Keratinocyte (primary cell): ENCODE results near the gene TMCC1. TPM values are rescaled to one million over a fixed set of nuclear protein-coding genes. Genes with fewer than 3 reads are reported as not detected.

Experiments
- DNase-seq: peaks from one replicate; pipeline ENCODE4 v3.0.0-alpha.2; 2011; ENCODE audit warnings: low read depth, missing footprints, low spot score
- FAIRE-seq: peaks from 2 replicates; lab custom pipeline; 2011; peaks lifted over from hg19 to GRCh38; lab: Jason Lieb, UNC
- H2AFZ ChIP-seq: 2 replicates; pipeline ENCODE4 v1.6.0; 2012; ENCODE audit warnings: low read length, control low read depth, inconsistent platforms; ENCODE audit not compliant: control insufficient read depth
- H3K27ac ChIP-seq: 2 replicates; pipeline ENCODE4 v1.5.1; 2011; ENCODE audit warnings: low read length; ENCODE audit not compliant: control insufficient read depth, insufficient read depth
- H3K27me3 ChIP-seq: 3 replicates; pipeline ENCODE4 v1.6.0; 2011; ENCODE audit warnings: low read length; ENCODE audit not compliant: control insufficient read depth, insufficient read depth; ENCODE audit errors: extremely low read depth
- H3K36me3 ChIP-seq, 2 experiments: 2 replicates in 1 of 2; 3 replicates in 1 of 2; pipeline ENCODE4 v1.5.1; 2011; ENCODE audit warnings: low read length in 2 of 2, mild to moderate bottlenecking in 1 of 2; ENCODE audit not compliant: control insufficient read depth in 2 of 2, insufficient read depth in 2 of 2; ENCODE audit errors: extremely low read depth in 1 of 2
- H3K4me1 ChIP-seq: 3 replicates; pipeline ENCODE4 v1.5.1; 2011; ENCODE audit warnings: low read length; ENCODE audit not compliant: control insufficient read depth, insufficient read depth; ENCODE audit errors: extremely low read depth
- H3K4me2 ChIP-seq: 3 replicates; pipeline ENCODE4 v1.6.0; 2011; ENCODE audit warnings: low read depth, low read length; ENCODE audit not compliant: control insufficient read depth, insufficient read depth; ENCODE audit errors: extremely low read depth
- H3K4me3 ChIP-seq, 3 experiments: fragments of 200-600 bp in 1 of 3; sonication (generic) in 1 of 3; 2 replicates in 2 of 3; 3 replicates in 1 of 3; pipeline ENCODE4 v1.5.1; 2011 to 2016; ENCODE audit warnings: low read length in 3 of 3, mild to moderate bottlenecking in 3 of 3, control low read depth in 2 of 3, inconsistent platforms in 1 of 3, low read depth in 1 of 3, mixed read lengths in 1 of 3, mixed run types in 1 of 3, moderate library complexity in 1 of 3; ENCODE audit not compliant: control insufficient read depth in 2 of 3, insufficient read depth in 2 of 3; ENCODE audit errors: extremely low read depth in 1 of 3
- H3K79me2 ChIP-seq: 2 replicates; pipeline ENCODE4 v1.6.0; 2012; ENCODE audit warnings: low read length; ENCODE audit not compliant: control insufficient read depth, insufficient read depth
- H3K9ac ChIP-seq: 3 replicates; pipeline ENCODE4 v1.6.0; 2011; ENCODE audit warnings: low read length; ENCODE audit not compliant: control insufficient read depth, insufficient read depth; ENCODE audit errors: extremely low read depth
- H3K9me1 ChIP-seq: 3 replicates; pipeline ENCODE4 v1.6.0; 2011; ENCODE audit warnings: low read length; ENCODE audit not compliant: control insufficient read depth, insufficient read depth; ENCODE audit errors: extremely low read depth
- H3K9me3 ChIP-seq: 2 replicates; pipeline ENCODE4 v1.5.1; 2012; ENCODE audit warnings: low read depth, low read length; ENCODE audit not compliant: control insufficient read depth
- H4K20me1 ChIP-seq: 3 replicates; pipeline ENCODE4 v1.6.0; 2011; ENCODE audit warnings: low read length; ENCODE audit not compliant: control insufficient read depth, insufficient read depth; ENCODE audit errors: extremely low read depth
- CTCF ChIP-seq, 3 experiments: IDR thresholded peaks in 1 of 3; conservative IDR thresholded peaks in 1 of 3; optimal IDR thresholded peaks in 1 of 3; 2 replicates in 2 of 3; 3 replicates in 1 of 3; pipeline versions ENCODE3 to v1.5.1; 2011; ENCODE audit warnings: low read length in 3 of 3, mild to moderate bottlenecking in 3 of 3, moderate library complexity in 2 of 3, control low read depth in 1 of 3, inconsistent platforms in 1 of 3; ENCODE audit not compliant: insufficient read depth in 2 of 3; ENCODE audit errors: extremely low read depth in 1 of 3
- EZH2 ChIP-seq: IDR thresholded peaks from one replicate; pipeline ENCODE4 v1.6.1; 2012; ENCODE audit warnings: inconsistent platforms, mild to moderate bottlenecking, low read length, moderate library complexity
- dilution Hi-C: fragments of 300-500 bp; cut with MboI; formaldehyde crosslinking; loops from one replicate; pipeline ENCODE4 v1.7.0; 2020; ENCODE audit warnings: low sequenced_read_pairs; ENCODE audit not compliant: extremely low pct_ligation_motif_present
- polyA plus RNA-seq, 5 experiments: library from polyadenylated mRNA; depleted of rRNA in 3 of 5; stranded (reverse) in 3 of 5; stranded (forward) in 1 of 5; unstranded in 1 of 5; fragments of >200 nt; gene quantifications; 1 replicate in 1 of 5; 2 replicates in 3 of 5; 3 replicates in 1 of 5; pipeline versions ENCODE4 v1.2.1 to v1.2.3, GENCODE V29; 2011 to 2012; ENCODE audit warnings: missing spikeins in 2 of 5, low read depth in 1 of 5, low replicate concordance in 1 of 5

Gene TMCC1
- polyA plus RNA-seq, 1 donor (not counting 4 experiments of a cell fraction or from before 2014, with no cell fraction given), result 27.7 TPM

- H3K9me1 ChIP-seq, result no peaks in the 10 kb centered on the region
- no peaks in the 10 kb centered on the region for H3K36me3 ChIP-seq
- DNase-seq (no peak), FAIRE-seq (no peak)
- no peaks in the 10 kb centered on the region for H3K9me3 ChIP-seq
- peaks cover 6% of the 10 kb centered on the region for H3K4me1 ChIP-seq
- no peak overlapping the region for H3K4me3 ChIP-seq
- H3K4me2 ChIP-seq, result no peak overlapping the region
- TF ChIP-seq EZH2 (no peak), CTCF (optimal IDR thresholded peaks at IDR 0.05 in 1 of 3, IDR thresholded peaks at IDR 0.05 in 1 of 3, conservative IDR thresholded peaks at IDR 0.05 in 1 of 3; ENCODE audit: extremely low read depth in 1 of 3, insufficient read depth in 2 of 3, low read length in 3 of 3) (no peak)
- H3K9ac ChIP-seq, result no peak overlapping the region
- H3K27me3 ChIP-seq, result no peaks in the 10 kb centered on the region
- H3K27ac ChIP-seq, result no peak overlapping the region
- H4K20me1 ChIP-seq, result no peaks in the 10 kb centered on the region
- dilution Hi-C loops, result no loop called here
- no peak overlapping the region for H2AFZ ChIP-seq
- peaks cover 88% of the 10 kb centered on the region for H3K79me2 ChIP-seq
Observed at GRCh38 chr3:129740090-129740489, 153.4 kb downstream of the TMCC1 start.

GRCh38 chr3:129739634-129740033 lies 153.9 kb downstream of the TMCC1 start:
- Histone ChIP-seq H3K4me1 (peaks cover 6% of the 10 kb centered on the region), H3K79me2 (peaks cover 86% of the 10 kb centered on the region), H3K9me1 (no peaks in the 10 kb centered on the region), H3K27me3 (no peaks in the 10 kb centered on the region), H3K27ac (no peak overlapping the region), H3K36me3 (no peaks in the 10 kb centered on the region), H3K4me2 (no peak overlapping the region), H3K9ac (no peak overlapping the region), H4K20me1 (no peaks in the 10 kb centered on the region), H2AFZ (no peak overlapping the region), H3K9me3 (no peaks in the 10 kb centered on the region), H3K4me3 (no peak overlapping the region)
- FAIRE-seq (no peak), DNase-seq (no peak)
- no peak for TF ChIP-seq CTCF (optimal IDR thresholded peaks at IDR 0.05 in 1 of 3, IDR thresholded peaks at IDR 0.05 in 1 of 3, conservative IDR thresholded peaks at IDR 0.05 in 1 of 3; ENCODE audit: extremely low read depth in 1 of 3, insufficient read depth in 2 of 3, low read length in 3 of 3)
- TF ChIP-seq EZH2, result no peak
- dilution Hi-C loops, result no loop called here
